Non-pigmented ciliary epithelial cell (primary cell): ENCODE measurements around the gene OR8B3.

Experiments
- DNase-seq: peaks from one replicate; pipeline ENCODE4 v3.0.0-alpha.2; 2010; ENCODE audit warnings: low read depth

Gene OR8B3

GRCh38 chr11:124359566-124359965 is 39.3 kb downstream of the OR8B3 start:
- DNase-seq, result no peak

DNA sequence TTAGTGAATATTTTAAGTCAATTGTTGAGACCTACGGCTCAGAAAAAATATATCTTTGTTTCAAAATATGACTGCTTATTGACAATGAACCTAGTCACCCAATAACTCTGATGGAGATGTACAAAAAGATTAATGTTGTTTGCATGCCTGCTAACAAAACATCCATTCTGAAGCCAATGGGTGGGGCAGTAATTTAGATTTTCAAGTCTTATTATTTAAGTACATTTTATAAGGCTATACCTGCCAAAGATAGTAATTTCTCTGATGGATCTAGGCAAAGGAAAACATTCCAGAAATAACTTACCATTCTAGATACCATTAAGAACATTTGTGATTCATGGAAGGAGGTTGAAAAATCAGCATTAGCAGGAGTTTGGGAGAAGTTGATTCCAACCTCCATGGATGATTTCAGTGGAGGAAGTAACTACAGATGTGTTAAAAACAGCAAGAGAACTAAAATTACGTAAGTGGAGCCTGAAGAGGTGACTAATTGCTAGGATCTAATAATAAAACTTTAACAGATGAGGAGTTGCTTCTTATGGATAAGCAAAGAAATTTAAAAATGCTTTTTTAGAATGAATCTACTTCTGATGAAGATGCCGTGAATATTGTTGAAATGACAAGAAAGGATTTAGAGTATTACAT is 52.4 kb downstream of the OR8B3 start:
- no peak for DNase-seq
